Measurements from ENCODE around the gene IER3IP1. TPM values are rescaled to one million over a fixed set of nuclear protein-coding genes. Genes with fewer than 3 reads are reported as not detected.
"Not testable (repeated sequence)": the region's sequence is repeated elsewhere in the genome, so short reads cannot be mapped to it uniquely, and the experiment has no call there.

IER3IP1 gene
- total RNA-seq, 1 donor from 2014 or later: 15.2 TPM

DNA sequence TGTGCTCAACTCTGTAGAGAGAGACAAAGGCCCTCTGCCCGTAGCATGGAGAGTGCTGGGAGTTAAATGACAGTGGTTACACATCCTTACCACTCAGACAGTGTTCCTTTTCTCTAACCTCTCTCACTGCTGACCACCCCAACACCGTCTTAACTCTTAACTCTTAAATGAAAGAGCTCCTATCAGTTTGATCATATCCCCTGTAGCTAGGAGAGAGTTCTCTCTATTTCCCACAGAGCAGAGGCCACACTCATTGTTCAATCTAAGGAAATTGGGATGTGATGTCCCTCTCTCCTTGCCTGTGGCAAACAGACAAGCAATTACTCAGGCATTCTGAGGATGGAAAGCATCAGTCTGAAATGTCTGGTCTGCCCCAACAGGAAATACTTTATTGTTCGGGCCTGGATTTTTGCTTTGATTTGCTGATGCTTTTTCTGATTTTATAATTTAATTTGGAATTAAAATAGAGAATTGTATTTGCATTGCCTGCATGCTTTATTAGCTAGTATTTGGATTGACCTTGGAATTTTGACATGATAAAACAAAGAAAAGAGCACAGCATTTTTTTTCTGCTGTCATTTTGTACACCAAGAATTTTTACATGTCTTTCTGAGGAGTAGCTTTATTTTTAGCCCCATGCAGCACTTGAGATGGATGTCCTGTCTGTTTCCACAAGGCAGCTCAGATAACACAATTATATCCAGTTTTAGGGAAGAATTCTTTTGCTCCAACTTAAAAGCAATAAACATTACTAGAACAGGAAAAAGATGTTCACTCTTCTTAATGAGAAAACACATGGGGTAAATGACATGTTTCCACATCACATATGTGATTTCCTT is 27.7 kb upstream of the IER3IP1 start:
- Histone ChIP-seq H3K9me3 (ENCODE audit: insufficient read depth, low read depth, low read length) (no peaks in the 10 kb centered on the region), H3K27ac (ENCODE audit: low read depth, low read length) (no peak overlapping the region)

DNA sequence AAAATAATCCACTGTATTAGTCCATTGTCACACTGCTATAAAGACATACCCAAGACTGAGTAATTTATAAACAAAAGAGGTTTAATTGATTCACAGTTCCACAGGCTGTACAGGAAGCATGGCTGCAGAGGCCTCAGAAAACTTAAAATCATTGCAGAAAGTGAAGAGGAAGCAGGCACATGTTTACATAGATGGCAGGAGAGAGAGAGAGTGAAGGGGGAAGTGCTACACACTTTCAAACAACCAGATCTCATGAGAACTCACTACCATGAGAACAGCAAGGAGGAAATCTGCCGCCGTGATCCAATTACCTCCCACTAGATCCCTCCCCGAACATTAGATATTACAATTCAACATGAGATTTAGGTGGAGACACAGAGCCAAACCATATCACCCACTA is 19.8 kb upstream of the IER3IP1 start:
- not testable (repeated sequence) for H3K9me3 ChIP-seq (ENCODE audit: insufficient read depth, low read depth, low read length); H3K36me3 ChIP-seq (ENCODE audit: insufficient read depth, low read length); H3K27ac ChIP-seq (ENCODE audit: low read depth, low read length); H3K9me3 Mint-ChIP-seq (ENCODE audit: unreplicated experiment); H3K4me1 ChIP-seq (ENCODE audit: insufficient read depth, low read length); H3K4me2 ChIP-seq (ENCODE audit: low read length); H3K9ac ChIP-seq (ENCODE audit: low read length); H3K79me2 ChIP-seq (ENCODE audit: insufficient read depth, low read length); H3K4me3 Mint-ChIP-seq (ENCODE audit: unreplicated experiment); DNase-seq (ENCODE audit: low read depth); H3K27me3 ChIP-seq (ENCODE audit: insufficient read depth, low read length); H3K36me3 Mint-ChIP-seq (ENCODE audit: low read depth, unreplicated experiment); H2AFZ ChIP-seq (ENCODE audit: low read depth, low read length); FAIRE-seq; H3K27ac Mint-ChIP-seq (ENCODE audit: unreplicated experiment); H4K20me1 ChIP-seq (ENCODE audit: insufficient read depth, low read length); H3K4me1 Mint-ChIP-seq (ENCODE audit: low read depth, unreplicated experiment); H3K27me3 Mint-ChIP-seq (ENCODE audit: low read depth, unreplicated experiment); H3K4me3 ChIP-seq (ENCODE audit: insufficient read depth, low read depth, low read length)

More for the DNA sequence above, 27.7 kb upstream of the IER3IP1 start:
- peaks cover 3% of the 10 kb centered on the region for H3K27me3 Mint-ChIP-seq (ENCODE audit: low read depth, unreplicated experiment)
- Histone ChIP-seq H3K79me2 (ENCODE audit: insufficient read depth, low read length) (no peaks in the 10 kb centered on the region), H3K4me1 (ENCODE audit: insufficient read depth, low read length) (no peaks in the 10 kb centered on the region), H3K4me3 (ENCODE audit: insufficient read depth, low read depth, low read length) (no peak overlapping the region), H3K36me3 (ENCODE audit: insufficient read depth, low read length) (no peaks in the 10 kb centered on the region), H3K9ac (ENCODE audit: low read length) (no peak overlapping the region), H4K20me1 (ENCODE audit: insufficient read depth, low read length) (no peaks in the 10 kb centered on the region), H3K27me3 (ENCODE audit: insufficient read depth, low read length) (peaks cover 7% of the 10 kb centered on the region), H2AFZ (ENCODE audit: low read depth, low read length) (no peak overlapping the region), H3K4me2 (ENCODE audit: low read length) (no peak overlapping the region)
- no peaks in the 10 kb centered on the region for H3K9me3 Mint-ChIP-seq (ENCODE audit: unreplicated experiment)
- DNase-seq (ENCODE audit: low read depth) (no peak), FAIRE-seq (no peak)
- H3K4me3 Mint-ChIP-seq (ENCODE audit: unreplicated experiment): no peak overlapping the region
- TF ChIP-seq EZH2 (IDR thresholded peaks at IDR 0.05; ENCODE audit: insufficient read depth, low read length): no peak
- TF ChIP-seq, protein P1, sequence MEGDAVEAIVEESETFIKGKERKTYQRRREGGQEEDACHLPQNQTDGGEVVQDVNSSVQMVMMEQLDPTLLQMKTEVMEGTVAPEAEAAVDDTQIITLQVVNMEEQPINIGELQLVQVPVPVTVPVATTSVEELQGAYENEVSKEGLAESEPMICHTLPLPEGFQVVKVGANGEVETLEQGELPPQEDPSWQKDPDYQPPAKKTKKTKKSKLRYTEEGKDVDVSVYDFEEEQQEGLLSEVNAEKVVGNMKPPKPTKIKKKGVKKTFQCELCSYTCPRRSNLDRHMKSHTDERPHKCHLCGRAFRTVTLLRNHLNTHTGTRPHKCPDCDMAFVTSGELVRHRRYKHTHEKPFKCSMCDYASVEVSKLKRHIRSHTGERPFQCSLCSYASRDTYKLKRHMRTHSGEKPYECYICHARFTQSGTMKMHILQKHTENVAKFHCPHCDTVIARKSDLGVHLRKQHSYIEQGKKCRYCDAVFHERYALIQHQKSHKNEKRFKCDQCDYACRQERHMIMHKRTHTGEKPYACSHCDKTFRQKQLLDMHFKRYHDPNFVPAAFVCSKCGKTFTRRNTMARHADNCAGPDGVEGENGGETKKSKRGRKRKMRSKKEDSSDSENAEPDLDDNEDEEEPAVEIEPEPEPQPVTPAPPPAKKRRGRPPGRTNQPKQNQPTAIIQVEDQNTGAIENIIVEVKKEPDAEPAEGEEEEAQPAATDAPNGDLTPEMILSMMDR (IDR thresholded peaks at IDR 0.05; ENCODE audit: insufficient read depth, low read depth, low read length): no peak
- peak overlapping the region; percentile 55 for H3K27ac Mint-ChIP-seq (ENCODE audit: unreplicated experiment)
- no peaks in the 10 kb centered on the region for H3K36me3 Mint-ChIP-seq (ENCODE audit: low read depth, unreplicated experiment)
- peaks cover 30% of the 10 kb centered on the region for H3K4me1 Mint-ChIP-seq (ENCODE audit: low read depth, unreplicated experiment)

DNA sequence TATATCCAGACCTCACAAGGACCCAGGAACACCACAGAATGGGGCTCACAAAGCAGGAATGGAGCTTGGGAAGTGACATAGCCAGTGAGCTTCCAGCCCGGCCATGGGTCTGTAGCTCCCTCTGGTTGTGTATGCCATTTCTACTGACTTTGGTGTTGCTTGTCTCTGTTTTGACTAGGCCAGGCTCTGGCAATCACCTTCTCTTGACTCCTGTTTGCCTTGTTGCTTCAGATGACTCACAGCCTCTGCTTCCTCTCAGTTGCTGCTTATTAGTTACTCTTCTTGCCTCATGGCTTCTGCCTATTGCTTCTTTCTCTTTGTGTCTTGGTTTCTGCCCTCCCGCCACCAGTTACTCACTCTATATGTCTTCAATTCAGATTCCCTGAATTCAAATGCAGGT is 15.8 kb upstream of the IER3IP1 start:
- no peak for DNase-seq (ENCODE audit: low read depth)
- no peaks in the 10 kb centered on the region for H3K27me3 Mint-ChIP-seq (ENCODE audit: low read depth, unreplicated experiment)
- Histone ChIP-seq H3K4me1 (ENCODE audit: insufficient read depth, low read length) (no peaks in the 10 kb centered on the region), H3K27me3 (ENCODE audit: insufficient read depth, low read length) (no peaks in the 10 kb centered on the region), H3K9ac (ENCODE audit: low read length) (no peak overlapping the region), H3K4me2 (ENCODE audit: low read length) (no peak overlapping the region), H3K36me3 (ENCODE audit: insufficient read depth, low read length) (no peaks in the 10 kb centered on the region), H3K4me3 (ENCODE audit: insufficient read depth, low read depth, low read length) (no peak overlapping the region), H3K27ac (ENCODE audit: low read depth, low read length) (no peak overlapping the region), H3K79me2 (ENCODE audit: insufficient read depth, low read length) (no peaks in the 10 kb centered on the region), H4K20me1 (ENCODE audit: insufficient read depth, low read length) (no peaks in the 10 kb centered on the region), H3K9me3 (ENCODE audit: insufficient read depth, low read depth, low read length) (no peaks in the 10 kb centered on the region), H2AFZ (ENCODE audit: low read depth, low read length) (no peak overlapping the region)
- H3K27ac Mint-ChIP-seq (ENCODE audit: unreplicated experiment): no peak overlapping the region
- no peak for FAIRE-seq
- H3K36me3 Mint-ChIP-seq (ENCODE audit: low read depth, unreplicated experiment): peaks cover 1% of the 10 kb centered on the region
- peaks cover 5% of the 10 kb centered on the region for H3K4me1 Mint-ChIP-seq (ENCODE audit: low read depth, unreplicated experiment)
- H3K4me3 Mint-ChIP-seq (ENCODE audit: unreplicated experiment): no peak overlapping the region
- H3K9me3 Mint-ChIP-seq (ENCODE audit: unreplicated experiment): peaks cover 2% of the 10 kb centered on the region
- no peak for TF ChIP-seq EZH2 (IDR thresholded peaks at IDR 0.05; ENCODE audit: insufficient read depth, low read length)
- TF ChIP-seq, protein P1 (IDR thresholded peaks at IDR 0.05; ENCODE audit: insufficient read depth, low read depth, low read length): no peak

All from astrocyte (in vitro differentiated cells and primary cell).